ENCODE data around the gene MAN2B2.

DNA sequence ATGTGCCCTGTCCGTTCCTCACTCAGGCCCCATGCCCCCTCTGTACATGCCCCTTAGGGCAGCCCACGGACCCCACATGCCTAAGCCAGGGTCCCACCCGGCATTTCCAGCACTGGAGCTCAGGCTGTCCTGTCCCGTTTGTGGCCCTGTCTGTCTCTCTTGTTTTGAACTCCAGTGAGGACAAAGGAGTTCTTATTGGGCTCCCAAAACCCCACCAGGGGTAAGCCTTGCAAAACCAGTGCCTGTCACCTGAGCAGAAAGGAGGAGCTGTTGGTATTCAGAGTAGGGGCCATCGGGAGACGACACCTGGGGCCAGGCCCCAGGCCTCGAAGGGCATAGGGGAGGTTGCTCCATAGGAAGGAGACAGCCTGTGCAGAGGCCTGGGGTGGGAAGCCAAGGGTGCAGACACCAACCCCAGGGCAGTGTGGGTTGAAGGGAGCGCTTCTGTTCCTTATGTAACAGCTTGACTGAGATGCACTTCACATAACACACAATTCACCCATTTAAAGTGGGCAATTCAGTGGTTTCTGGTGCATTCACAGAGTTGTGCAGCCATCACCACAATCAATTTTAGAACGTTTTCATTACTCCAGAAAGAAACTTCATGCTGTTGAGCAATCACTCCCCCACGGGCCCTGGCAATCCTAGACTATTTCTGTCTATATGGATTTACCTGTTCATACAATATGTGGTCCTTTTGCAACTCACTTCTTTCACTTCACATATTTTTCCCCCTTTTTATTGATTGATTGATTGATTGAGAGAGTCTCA lies 31.7 kb downstream of the MAN2B2 start:
- no peak for TF ChIP-seq POLR2A (IDR thresholded peaks at IDR 0.05)
- TF ChIP-seq, protein P1, sequence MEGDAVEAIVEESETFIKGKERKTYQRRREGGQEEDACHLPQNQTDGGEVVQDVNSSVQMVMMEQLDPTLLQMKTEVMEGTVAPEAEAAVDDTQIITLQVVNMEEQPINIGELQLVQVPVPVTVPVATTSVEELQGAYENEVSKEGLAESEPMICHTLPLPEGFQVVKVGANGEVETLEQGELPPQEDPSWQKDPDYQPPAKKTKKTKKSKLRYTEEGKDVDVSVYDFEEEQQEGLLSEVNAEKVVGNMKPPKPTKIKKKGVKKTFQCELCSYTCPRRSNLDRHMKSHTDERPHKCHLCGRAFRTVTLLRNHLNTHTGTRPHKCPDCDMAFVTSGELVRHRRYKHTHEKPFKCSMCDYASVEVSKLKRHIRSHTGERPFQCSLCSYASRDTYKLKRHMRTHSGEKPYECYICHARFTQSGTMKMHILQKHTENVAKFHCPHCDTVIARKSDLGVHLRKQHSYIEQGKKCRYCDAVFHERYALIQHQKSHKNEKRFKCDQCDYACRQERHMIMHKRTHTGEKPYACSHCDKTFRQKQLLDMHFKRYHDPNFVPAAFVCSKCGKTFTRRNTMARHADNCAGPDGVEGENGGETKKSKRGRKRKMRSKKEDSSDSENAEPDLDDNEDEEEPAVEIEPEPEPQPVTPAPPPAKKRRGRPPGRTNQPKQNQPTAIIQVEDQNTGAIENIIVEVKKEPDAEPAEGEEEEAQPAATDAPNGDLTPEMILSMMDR (IDR thresholded peaks at IDR 0.05), result no peak
